Measurements from ENCODE around the gene CCDC144A.
"Not testable (repeated sequence)": the region's sequence is repeated elsewhere in the genome, so short reads cannot be mapped to it uniquely, and the experiment has no call there.

Gene CCDC144A

DNA sequence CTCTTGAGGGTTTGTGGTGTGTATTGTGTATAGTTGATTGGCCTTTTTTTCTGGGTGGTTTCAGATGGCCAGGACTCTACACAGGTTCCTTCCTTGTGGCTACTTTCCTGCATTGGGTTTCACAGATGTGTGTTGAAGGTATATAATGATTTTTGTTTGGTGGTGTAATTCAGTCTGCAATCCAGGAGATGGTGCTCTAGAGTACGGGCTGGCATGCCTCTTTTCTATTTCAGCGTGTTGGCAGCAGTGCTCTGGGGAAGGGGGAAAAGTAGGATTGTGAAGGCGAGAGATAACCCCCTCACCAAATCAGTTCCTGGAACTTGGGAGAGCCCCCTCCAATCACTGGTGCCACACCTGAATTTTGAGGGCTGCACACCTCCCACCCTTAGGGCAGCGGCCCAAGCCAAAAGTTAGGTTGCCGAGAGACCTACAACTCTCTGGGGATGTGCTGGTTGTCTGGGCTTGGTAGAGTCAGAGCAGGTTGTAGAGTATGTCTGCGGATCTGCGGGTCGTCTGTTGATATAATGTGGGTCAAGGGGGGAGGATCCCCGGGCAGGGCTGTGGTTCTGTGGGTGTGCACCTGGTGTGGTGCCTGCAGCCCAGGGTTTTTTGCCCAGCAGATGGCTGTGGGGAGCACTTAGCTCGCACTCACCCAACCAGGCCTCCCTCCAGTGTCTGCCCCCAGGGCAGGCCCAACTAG, 61.3 kb downstream of the CCDC144A start:
- peak; percentile 11 for DNase-seq

DNA sequence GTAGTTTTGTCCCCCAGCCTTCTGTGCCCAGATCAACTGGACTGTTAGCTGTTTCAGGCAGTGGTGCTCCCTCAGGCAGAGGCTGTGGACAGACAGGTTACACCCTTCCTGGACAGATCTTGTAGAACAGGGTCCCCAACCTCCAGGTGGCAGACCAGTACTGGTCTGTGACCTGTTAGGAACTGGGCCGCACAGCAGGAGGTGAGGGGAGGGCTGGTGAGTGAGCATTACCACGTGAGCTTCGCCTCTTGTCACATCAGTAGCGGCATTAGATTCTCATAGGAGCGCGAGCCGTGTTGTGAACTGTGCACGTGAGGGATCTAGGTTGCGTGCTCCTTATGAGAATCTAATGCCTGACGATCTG, 61.9 kb downstream of the CCDC144A start:
- not testable (repeated sequence) for DNase-seq

DNA sequence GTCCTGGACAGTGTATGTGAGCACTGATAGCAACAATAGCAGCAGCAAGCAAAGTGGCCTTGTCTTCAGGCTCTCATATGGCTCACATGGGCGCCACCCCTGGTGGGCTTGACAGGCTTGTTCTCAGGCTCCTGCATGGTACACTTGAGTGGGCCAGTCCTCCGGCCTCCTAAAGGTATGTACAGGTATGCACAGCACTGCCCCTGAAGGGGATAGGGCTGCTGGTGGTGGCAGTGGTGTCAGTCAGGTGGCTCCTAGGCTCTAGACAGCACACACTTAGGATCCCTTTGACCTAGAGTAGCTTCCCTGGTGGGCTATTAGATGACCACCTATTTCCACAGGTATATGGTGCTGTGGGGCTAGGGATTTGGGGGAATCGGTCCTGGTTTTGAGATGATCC, 67.5 kb downstream of the CCDC144A start:
- not testable (repeated sequence) for DNase-seq

DNA sequence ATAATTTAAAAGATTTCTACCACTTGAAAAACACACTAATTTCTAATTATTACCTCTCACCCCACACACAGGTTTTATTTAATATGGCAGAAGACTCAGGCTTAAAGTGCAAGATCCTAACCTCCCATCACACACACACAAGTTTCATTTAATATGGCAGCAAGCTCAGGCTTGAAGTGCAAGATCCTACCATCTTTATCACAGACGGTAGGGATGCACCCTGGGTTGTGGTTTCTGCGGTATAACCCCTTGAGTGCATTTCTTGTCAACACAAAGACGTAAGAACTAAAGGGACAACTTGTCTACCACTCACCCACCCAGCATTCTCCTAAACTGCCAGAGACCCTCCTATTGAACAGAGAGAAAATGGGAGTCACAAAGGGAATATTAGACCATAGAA, 68.1 kb downstream of the CCDC144A start:
- not testable (repeated sequence) for DNase-seq

DNA sequence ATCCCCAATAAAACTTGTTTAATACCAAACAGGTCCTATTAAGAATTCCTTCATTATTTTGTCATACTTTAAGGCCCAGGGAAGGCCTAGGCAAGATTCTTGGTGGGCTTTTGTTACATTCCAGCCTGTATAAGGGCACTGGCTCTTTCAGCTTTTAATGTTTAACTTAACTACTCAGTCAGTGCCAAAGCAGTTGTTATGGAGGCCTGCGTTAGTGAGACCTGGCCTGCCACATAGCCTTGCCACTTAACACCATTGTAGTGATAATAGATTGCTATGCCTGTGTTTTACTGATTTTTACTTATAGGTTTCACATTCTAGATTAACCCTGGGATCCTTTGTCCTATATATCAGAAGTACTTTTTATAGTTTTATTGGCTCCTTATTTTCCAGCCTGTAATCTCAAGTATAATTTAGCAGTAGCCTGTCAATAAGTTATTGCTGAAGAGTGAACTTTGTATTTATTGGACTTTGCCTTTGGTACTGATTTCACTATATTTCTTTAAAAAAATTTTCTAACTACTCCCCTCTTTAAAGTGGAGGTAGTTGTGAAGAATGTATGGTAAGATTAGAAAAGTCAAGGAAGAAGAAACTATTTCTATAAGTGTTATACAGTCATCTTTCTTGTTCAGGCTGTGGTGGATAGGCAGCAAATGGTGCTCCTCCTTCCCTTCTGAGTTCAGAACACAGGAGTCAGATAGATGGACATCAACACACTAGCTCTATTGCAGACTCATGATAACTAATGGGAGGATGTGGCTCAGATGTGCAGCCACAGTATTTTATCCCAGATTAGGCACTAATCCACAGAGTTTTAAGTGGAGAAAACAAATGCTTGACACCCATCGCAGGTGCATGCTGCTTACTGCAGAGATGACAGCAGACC, 78.5 kb downstream of the CCDC144A start:
- DNase-seq: not testable (repeated sequence)

DNA sequence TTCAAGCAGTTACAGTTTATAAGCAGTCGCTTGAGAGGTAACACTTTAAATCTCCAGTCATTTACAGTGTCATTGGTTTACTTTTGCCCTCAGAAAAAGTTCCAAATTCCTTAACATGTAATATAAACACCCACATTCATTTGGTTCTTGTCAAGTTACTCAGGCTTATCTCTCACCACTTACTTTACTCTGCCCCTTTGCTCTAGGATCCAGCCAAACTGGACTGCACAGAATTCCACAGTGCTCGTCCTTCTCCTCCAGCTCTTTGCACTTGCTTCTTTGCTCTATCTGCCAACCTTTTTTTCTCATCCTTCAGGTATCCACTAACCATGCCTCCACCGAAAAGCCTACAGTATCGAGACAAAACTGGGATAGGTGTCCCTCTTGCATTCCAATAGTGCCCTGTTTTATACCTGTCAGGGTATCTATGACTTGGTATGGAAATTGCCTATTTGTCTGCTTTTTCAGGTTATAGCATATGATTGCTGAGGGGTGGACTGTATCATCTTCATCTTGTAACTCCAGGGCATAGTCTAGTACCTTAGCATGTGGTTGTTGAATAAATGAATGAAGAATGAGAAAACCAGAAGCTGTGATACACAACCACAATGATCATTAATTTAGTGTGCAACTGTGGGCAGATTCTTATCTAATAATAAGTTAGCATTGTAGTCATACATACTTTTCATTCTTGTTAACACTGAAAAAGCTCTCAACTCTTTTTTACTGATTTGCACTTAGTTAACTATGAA, 82.5 kb downstream of the CCDC144A start:
- DNase-seq: not testable (repeated sequence)

DNA sequence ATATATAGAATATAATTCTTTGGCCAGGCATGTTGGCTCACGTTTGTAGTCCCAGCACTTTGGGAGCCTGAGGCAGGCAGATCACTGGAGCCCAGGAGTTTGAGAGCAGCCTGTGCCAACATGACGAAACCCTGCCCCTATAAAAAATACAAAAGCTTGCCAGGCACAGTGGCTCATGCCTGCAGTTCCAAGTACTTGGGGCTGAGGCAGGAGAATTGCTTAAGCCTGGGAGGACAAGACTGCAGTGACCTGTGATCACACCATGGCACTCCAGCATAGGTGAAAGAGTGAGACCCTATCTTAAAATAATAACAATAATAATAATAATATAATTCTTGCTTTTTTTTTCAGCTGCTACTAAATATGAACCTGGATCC, 83.1 kb downstream of the CCDC144A start:
- not testable (repeated sequence) for DNase-seq

DNA sequence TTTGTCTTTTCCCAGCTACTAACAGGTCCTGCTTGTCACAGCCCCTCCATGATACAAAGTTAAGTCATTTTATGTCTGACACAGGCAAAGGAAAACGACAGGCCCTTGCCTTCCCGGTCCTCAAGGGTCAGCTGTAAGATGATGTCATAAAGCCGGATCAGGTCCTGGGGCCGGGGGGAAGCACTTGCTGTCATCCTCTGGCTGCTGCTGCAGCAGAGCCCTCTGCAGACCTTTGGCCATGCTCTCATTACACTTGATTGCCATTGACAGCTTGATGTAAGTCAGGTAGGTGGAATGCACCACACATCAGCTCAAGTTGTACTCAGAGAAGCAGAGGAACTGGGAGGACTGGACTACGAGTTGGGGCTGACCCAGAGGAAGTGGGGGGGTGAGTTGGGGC, 97.8 kb downstream of the CCDC144A start:
- not testable (repeated sequence) for DNase-seq

DNA sequence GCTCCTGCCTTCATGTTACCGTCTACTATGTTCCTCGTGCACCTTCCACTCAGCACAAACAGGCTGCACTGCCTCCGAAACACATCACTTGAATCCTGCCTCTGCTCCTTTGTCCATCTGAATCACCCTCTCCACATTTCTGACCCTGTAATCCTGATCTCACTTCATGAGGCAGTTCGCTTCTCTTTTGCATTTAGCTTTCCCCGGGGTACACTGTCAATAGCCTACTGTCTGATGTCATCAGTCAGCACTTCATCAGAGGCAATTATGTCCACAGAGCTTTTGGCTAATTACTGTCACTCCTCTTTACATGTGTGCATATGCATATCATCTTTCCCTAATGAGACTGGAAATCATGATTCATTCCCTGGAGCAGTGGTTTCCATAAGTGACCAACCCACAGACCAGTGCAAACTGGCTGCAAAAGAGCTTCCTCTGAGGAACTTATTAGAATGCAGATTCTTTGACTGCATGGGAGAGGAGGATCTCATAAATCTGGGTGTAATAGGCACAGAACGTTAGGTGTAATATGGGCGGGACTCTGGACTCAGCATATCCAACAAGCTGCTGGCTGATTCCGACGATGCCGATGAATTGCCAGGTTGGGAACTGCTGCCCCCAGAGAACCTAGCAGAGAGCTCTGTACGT, 99.0 kb downstream of the CCDC144A start:
- not testable (repeated sequence) for DNase-seq

DNA sequence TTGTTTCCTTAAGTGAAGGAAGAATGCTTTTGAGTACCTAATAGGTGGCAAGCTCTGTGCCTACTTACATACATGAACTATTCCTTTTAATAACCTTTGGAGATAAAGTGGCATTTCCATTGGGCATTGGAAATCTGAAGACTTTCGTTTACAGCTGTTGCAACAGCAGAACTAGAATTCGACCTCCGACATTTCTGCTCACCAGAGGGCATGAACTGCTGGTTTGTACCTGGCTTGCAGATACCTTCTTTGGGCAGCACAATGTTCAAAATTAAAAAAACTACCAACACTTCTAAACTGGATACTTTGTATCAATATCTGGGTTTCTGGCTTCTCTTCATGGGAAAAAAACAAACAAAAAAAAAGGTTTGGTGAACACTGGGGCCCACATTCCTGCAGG, 99.6 kb downstream of the CCDC144A start:
- not testable (repeated sequence) for DNase-seq

DNA sequence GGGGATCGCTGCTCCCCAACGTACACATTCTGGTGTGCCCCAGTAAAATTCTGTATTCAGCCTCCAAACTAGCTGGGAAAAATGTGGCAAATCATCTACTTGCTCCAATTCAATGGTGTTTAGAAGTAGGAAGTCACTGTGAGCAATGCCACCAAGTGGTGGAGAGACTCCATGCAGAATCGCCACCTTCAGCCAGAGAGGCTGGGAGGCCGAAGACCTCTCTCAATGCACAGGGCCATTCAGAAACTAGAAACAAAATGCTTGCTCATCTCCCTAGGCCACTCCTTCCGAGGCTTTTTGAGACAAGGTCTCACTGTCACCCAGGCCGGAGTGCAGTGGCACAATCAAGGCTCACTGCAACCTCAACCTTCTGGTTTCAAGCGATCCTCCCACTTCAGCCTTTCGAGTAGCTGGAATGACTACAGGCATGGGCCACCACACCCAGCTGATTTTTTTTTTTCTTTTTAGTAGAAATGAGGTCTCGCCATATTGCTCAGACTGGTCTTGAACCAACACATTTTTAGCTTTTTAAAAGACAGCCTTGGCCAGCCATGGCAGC, 100.4 kb downstream of the CCDC144A start:
- DNase-seq: not testable (repeated sequence)

DNA sequence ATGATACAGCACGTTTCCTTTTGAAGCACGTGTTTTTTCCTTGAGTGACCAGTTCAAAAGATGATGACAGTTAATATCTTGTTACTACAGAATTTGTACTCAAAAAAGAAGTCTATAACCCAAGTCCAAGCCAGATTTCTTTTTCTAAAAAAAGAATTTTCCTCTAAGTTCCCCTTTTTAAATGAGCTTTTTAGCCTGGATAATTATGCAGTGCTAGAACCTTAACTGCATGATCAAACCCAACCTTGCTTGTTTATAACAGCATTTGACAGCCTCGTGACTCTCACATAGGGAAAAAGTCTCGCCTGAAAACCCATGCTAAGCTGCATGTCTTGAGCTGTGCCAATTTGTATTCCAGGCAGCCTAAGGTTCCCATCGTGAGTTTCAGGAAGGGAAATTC, 104.2 kb downstream of the CCDC144A start:
- not testable (repeated sequence) for DNase-seq

DNA sequence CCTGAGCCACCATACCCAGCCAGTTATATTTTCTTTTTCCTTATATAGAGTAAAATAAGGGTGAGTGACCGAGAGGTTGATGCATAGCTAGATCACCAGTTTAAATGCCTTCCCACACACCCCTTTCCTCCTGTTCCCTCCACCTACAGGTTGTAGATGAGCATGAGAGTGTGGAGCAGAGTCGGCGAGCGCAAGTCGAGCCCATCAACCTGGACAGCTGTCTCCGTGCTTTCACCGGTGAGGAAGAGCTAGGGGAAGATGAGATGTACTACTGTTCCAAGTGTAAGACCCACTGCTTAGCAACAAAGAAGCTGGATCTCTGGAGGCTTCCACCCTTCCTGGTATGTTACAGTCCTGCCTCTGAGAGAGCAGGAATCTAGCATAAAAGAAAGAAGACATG, 105.9 kb downstream of the CCDC144A start:
- not testable (repeated sequence) for DNase-seq

DNA sequence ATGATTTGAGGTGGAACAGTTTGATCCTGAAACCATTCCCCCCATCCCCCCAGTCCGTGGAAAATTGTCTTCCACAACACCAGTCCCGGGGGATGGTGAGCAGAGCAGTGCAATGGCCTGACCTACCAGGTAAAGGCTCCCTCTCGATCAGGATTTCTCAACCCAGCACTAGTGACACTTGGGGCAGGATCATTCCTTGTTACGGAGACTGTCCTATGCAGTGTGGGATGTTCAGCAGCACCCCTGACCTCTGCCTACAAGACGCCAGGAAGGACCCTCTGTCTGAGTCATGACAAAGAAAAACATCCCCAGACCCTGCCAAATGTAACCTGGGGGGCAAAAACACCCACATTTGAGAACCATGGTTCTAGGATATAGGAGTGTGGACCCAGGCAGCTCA, 114.8 kb downstream of the CCDC144A start:
- not testable (repeated sequence) for DNase-seq

DNA sequence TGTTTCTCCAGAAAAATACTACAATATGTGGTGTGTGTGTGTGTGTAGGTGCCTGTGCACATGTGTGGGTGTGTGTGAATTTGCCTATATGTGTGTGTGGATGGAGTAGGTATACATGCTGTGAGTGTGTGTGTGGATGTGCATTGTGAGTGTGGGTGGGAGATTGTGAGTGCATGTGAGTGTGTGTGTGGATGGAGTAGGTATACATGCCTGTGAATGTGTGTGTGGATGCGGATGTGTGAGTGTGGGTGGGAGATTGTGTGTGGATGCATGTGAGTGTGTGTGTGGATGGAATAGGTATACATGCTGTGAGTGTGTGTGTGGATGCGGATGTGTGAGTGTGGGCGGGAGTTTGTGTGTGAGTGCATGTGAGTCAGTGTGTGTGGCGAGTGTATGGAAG, 116.6 kb downstream of the CCDC144A start:
- not testable (repeated sequence) for DNase-seq

DNA sequence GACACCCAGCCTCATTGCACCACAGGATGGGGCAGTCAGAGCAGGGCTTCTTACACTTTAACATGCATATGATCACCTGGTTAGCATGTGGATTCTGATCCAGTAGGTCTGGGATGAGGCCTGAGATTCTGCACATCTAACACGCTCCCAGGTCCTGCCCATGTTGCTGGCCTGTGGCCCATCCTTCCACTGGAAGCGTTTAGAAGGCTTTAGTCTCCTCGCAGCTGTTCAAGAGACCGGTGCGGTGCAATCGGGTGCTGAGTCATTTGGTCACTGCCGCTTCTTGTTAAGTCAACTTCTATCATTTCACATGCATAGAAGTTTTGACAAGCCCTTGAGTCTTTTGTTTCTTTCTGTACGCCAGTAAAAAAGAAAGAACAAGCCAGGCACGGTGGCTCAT, 117.6 kb downstream of the CCDC144A start:
- not testable (repeated sequence) for DNase-seq

DNA sequence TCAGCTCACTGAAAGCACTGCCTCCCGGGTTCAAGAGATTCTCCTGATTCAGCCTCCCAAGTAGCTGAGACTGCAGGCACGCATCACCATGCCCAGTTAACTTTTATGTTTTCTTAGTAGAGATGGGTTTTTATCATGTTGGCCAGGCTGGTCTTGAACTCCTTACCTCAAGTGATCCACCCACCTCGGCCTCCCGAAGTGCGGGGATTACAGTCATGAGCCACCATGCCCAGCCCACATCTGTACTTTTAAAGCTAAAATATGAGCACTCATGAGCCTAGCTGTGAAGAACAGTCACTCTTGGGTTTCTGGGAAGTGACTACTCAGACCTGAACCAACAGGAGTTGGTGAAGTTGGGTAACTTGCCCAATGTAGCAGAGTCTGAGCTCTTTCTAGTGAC, 120.2 kb downstream of the CCDC144A start:
- DNase-seq: not testable (repeated sequence)

DNA sequence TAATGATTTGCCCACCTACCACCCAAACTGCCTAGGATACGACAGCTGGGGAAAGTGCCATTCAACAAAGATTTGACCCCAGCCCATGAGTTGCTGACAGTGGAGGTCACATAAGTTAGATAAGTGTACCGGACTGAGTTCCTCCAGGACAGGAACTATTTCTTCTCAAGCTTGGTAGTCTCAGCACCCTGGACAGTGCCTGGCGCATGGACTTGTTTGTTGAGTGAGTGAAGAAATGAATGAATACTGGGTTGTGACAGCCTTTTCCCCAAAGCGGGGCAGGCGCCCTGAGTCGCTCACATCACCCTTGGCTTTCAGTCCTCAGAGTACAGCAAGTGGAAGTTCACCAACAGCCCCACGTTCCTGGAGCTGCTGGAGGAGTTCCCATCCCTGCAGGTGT, 122.1 kb downstream of the CCDC144A start:
- DNase-seq: not testable (repeated sequence)

DNA sequence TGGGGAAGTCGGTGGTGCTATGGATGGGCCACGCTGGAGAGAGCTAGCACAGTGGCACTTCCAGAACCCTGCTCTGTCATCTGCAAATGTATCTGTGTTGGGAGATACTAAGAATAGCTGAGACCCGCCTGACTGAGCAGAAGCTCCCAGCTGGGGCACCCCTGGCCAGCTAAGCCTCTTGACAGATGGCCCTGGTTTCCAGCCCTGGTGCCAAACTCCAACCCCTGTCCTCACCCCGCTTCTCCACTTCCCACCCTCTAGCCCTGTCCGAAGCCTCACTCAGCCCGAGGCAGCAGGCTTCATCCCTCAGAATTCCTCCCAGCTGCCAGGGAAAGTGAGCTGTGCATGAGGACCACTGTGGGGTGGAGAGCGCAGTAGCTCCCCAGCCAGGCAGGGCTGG, 124.4 kb downstream of the CCDC144A start:
- peak; percentile 79 for DNase-seq

DNA sequence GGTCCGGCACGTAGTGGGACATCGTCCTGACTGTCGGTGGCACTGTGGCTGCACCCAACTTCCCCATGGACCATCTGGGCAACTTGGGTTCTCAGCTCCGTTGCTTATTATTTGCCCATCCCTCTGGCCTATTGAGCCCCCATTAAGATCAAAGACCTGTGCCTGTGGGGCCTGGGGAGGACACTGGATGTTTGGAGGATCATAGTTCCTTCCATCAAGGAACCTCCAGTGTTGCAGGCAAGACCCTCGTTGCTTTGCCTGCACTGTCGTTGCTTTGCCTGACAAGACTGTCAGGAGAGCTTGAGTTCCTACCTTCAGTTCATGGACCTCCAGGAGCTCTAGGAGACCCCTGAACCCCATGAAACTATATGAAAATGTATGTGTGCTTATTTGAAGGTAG, 127.2 kb downstream of the CCDC144A start:
- no peak for DNase-seq

DNA sequence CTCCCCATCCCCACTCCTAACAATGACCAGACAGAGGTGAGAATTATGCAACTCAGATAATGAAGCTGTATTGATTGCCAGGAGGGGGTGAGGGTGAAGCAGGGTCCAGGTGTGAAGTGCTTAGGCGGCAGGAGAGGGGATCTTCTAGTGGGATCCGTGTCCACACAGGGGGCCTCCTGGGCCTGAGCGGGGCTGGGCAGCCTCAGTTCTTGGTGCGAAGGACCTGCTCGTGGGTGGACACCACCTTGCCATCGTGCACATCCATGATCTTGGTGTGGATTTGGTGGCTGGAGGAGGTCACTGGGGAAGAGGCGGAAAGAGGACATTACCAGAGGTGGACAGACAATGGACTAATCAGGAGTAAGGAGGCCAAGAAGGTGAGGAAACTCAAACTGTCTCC, 127.9 kb downstream of the CCDC144A start:
- not testable (repeated sequence) for DNase-seq

DNA sequence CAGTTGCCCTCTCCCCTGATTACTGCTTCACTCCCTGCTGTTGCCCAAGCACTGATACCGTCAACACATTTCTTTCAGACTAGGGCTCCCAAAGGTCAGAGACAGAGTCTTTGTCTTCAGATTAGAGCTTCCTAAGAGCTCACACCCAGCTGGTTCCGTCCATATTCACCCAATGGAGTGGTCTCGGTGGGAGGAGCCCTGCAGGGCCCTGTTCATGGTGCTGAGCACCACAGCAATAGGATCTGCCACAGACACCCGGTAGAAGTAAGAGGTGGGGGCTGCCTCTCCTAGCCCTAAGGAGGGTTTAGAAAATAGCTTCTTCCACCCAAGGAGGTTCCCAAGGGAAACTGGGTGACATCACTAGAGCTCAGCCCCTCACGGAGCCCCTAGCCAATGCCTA, 128.3 kb downstream of the CCDC144A start:
- no peak for DNase-seq

Measured in NCI-H1694 treated with DMSO at 0.1 percent for 48 hours (cell line).